ENCODE measurements around the gene RHO.

GRCh38 chr3:129558081-129558771, 29.8 kb downstream of the RHO start:
- TF ChIP-seq CTCF (IDR thresholded peaks at IDR 0.05 in 4 of 5, conservative IDR thresholded peaks at IDR 0.05 in 1 of 5) (no peak), POLR2A (IDR thresholded peaks at IDR 0.05) (no peak)
